Thymus (tissue), 11 donors: ENCODE measurements around the gene FREM2. TPM values are rescaled to one million over a fixed set of nuclear protein-coding genes. Genes with fewer than 3 reads are reported as not detected.

ENCODE experiments used
- DNase-seq, 9 donors: peaks; one replicate each; pipeline ENCODE4 v3.0.0-alpha.2; 2013; ENCODE audit warnings: low spot score in 9 of 9, low read depth in 6 of 9, missing footprints in 1 of 9
- H3K27ac ChIP-seq, 2 donors: one replicate each; pipeline ENCODE4 v1.5.1; 2013; ENCODE audit warnings: control low read depth in 1 of 2, low read depth in 1 of 2, low read length in 1 of 2, mild to moderate bottlenecking in 1 of 2, moderate library complexity in 1 of 2
- H3K27me3 ChIP-seq, 2 donors: one replicate each; pipeline ENCODE4 v1.5.1; 2013; ENCODE audit warnings: low read length in 1 of 2; ENCODE audit not compliant: control insufficient read depth in 2 of 2, insufficient read depth in 1 of 2
- H3K36me3 ChIP-seq, 2 donors: one replicate each; pipeline ENCODE4 v1.5.1; 2013; ENCODE audit warnings: low read length in 1 of 2, mild to moderate bottlenecking in 1 of 2, moderate library complexity in 1 of 2; ENCODE audit not compliant: control insufficient read depth in 2 of 2, insufficient read depth in 2 of 2
- H3K4me1 ChIP-seq, 2 donors: one replicate each; pipeline ENCODE4 v1.5.1; 2013; ENCODE audit warnings: low read length in 2 of 2; ENCODE audit not compliant: control insufficient read depth in 2 of 2, insufficient read depth in 2 of 2
- H3K4me3 ChIP-seq, 2 donors: one replicate each; pipeline ENCODE4 v1.5.1; 2013; ENCODE audit warnings: low read length in 2 of 2, control low read depth in 1 of 2, mild to moderate bottlenecking in 1 of 2
- H3K9me3 ChIP-seq, 2 donors: one replicate each; pipeline ENCODE4 v1.5.1; 2013; ENCODE audit warnings: low read length in 1 of 2, mild to moderate bottlenecking in 1 of 2; ENCODE audit not compliant: control insufficient read depth in 2 of 2, insufficient read depth in 1 of 2
- WGBS: extraction: QIAGEN DNeasy Blood & Tissue Kit; methylation state at CpG from one replicate; pipeline ENCODE4 v1.1.7; 2013; 5-methylcytosine and 5-hydroxymethylcytosine counted together
- polyA plus RNA-seq: library from polyadenylated mRNA; stranded (reverse); fragments of 200-250 nt; gene quantifications from one replicate; pipeline ENCODE4 v1.2.3, GENCODE V29; 2013
- total RNA-seq: library from RNA; stranded (reverse); fragments of 120-200 nt; gene quantifications from one replicate; pipeline ENCODE4 v1.2.4, GENCODE V29; 2013
- donor health status: healthy.

FREM2 gene
- total and polyA plus RNA-seq, 2 donors: 0.16 to 1.9 TPM

GRCh38 chr13:38735665-38736440 lies 49.0 kb downstream of the FREM2 start:
- Histone ChIP-seq H3K4me1 (no peaks in the 10 kb centered on the region), H3K27me3 (no peaks in the 10 kb centered on the region), H3K9me3 (no peaks in the 10 kb centered on the region), H3K27ac (no peak overlapping the region), H3K4me3 (no peak overlapping the region), H3K36me3 (no peaks in the 10 kb centered on the region)
- DNase-seq: no peak
- WGBS: 90% methylated on average over 6 of the region's 6 CpGs

GRCh38 chr13:38743466-38743865 lies 56.6 kb downstream of the FREM2 start:
- Histone ChIP-seq H3K27ac (no peak overlapping the region), H3K9me3 (no peaks in the 10 kb centered on the region), H3K4me3 (no peak overlapping the region), H3K27me3 (no peaks in the 10 kb centered on the region), H3K4me1 (no peaks in the 10 kb centered on the region), H3K36me3 (no peaks in the 10 kb centered on the region)
- no peak for DNase-seq
- 70% methylated on average over 4 of the region's 4 CpGs for WGBS

- 60% methylated on average over 5 of the region's 5 CpGs for WGBS
- no peak overlapping the region for H3K27ac ChIP-seq
- no peaks in the 10 kb centered on the region for H3K4me1 ChIP-seq
- H3K27me3 ChIP-seq: no peaks in the 10 kb centered on the region
- no peaks in the 10 kb centered on the region for H3K36me3 ChIP-seq
- DNase-seq: no peak
- H3K9me3 ChIP-seq: no peaks in the 10 kb centered on the region
- no peak overlapping the region for H3K4me3 ChIP-seq
Measured at GRCh38 chr13:38752686-38753085, 65.8 kb downstream of the FREM2 start.

- H3K36me3 ChIP-seq: no peaks in the 10 kb centered on the region
- no peaks in the 10 kb centered on the region for H3K4me1 ChIP-seq
- no peak overlapping the region for H3K4me3 ChIP-seq
- H3K27ac ChIP-seq: no peak overlapping the region
- no peaks in the 10 kb centered on the region for H3K27me3 ChIP-seq
- no peak for DNase-seq
- WGBS: 90% methylated on average over 2 of the region's 2 CpGs
- H3K9me3 ChIP-seq: no peaks in the 10 kb centered on the region
Measured at GRCh38 chr13:38753878-38754277, 67.0 kb downstream of the FREM2 start.

GRCh38 chr13:38755793-38756192 lies 68.9 kb downstream of the FREM2 start:
- no peak overlapping the region for H3K4me3 ChIP-seq
- no peaks in the 10 kb centered on the region for H3K9me3 ChIP-seq
- H3K27me3 ChIP-seq: no peaks in the 10 kb centered on the region
- no peak for DNase-seq
- no peaks in the 10 kb centered on the region for H3K36me3 ChIP-seq
- WGBS: 96% methylated on average over 2 of the region's 2 CpGs
- H3K4me1 ChIP-seq: no peaks in the 10 kb centered on the region
- no peak overlapping the region for H3K27ac ChIP-seq

GRCh38 chr13:38758277-38758676 lies 71.4 kb downstream of the FREM2 start:
- Histone ChIP-seq H3K9me3 (no peaks in the 10 kb centered on the region), H3K4me1 (no peaks in the 10 kb centered on the region), H3K36me3 (no peaks in the 10 kb centered on the region), H3K27ac (no peak overlapping the region), H3K4me3 (no peak overlapping the region), H3K27me3 (no peaks in the 10 kb centered on the region)
- WGBS: 55% methylated on average over 5 of the region's 5 CpGs
- no peak for DNase-seq

GRCh38 chr13:38759390-38759789 lies 72.5 kb downstream of the FREM2 start:
- H3K4me3 ChIP-seq: no peak overlapping the region
- no peak for DNase-seq
- WGBS: 71% methylated on average over 4 of the region's 4 CpGs
- no peaks in the 10 kb centered on the region for H3K27me3 ChIP-seq
- H3K4me1 ChIP-seq: no peaks in the 10 kb centered on the region
- no peaks in the 10 kb centered on the region for H3K36me3 ChIP-seq
- no peak overlapping the region for H3K27ac ChIP-seq
- H3K9me3 ChIP-seq: no peaks in the 10 kb centered on the region

- H3K9me3 ChIP-seq: no peaks in the 10 kb centered on the region
- peak in 1 of 9 donors; percentile 6 for DNase-seq
- H3K27me3 ChIP-seq: no peaks in the 10 kb centered on the region
- WGBS: 35% methylated on average over 7 of the region's 7 CpGs
- H3K4me1 ChIP-seq: no peaks in the 10 kb centered on the region
- no peak overlapping the region for H3K27ac ChIP-seq
- no peaks in the 10 kb centered on the region for H3K36me3 ChIP-seq
- H3K4me3 ChIP-seq: no peak overlapping the region
Measured at GRCh38 chr13:38763446-38764381, 76.8 kb downstream of the FREM2 start.

- H3K36me3 ChIP-seq: no peaks in the 10 kb centered on the region
- H3K4me1 ChIP-seq: no peaks in the 10 kb centered on the region
- no peaks in the 10 kb centered on the region for H3K27me3 ChIP-seq
- no peak for DNase-seq
- H3K27ac ChIP-seq: no peak overlapping the region
- WGBS: 84% methylated on average over 2 of the region's 2 CpGs
- no peaks in the 10 kb centered on the region for H3K9me3 ChIP-seq
- H3K4me3 ChIP-seq: no peak overlapping the region
Measured at GRCh38 chr13:38766799-38767198, 79.9 kb downstream of the FREM2 start.
